Activated CD4-positive, alpha-beta T cell treated with anti-CD3 and anti-CD28 coated beads, Interleukin-2, Interleukin-6, amounts not matched to agents 100 ng/mL and 50 ng/mL, durations not matched to agents 16 hours and 8 hours (primary cell): ENCODE results near the gene ADRB2.
"Not testable (repeated sequence)": the region's sequence is repeated elsewhere in the genome, so short reads cannot be mapped to it uniquely, and the experiment has no call there.

Experiments
- DNase-seq: peaks from one replicate; pipeline ENCODE4 v3.0.0-alpha.2; 2020

Gene ADRB2

DNA sequence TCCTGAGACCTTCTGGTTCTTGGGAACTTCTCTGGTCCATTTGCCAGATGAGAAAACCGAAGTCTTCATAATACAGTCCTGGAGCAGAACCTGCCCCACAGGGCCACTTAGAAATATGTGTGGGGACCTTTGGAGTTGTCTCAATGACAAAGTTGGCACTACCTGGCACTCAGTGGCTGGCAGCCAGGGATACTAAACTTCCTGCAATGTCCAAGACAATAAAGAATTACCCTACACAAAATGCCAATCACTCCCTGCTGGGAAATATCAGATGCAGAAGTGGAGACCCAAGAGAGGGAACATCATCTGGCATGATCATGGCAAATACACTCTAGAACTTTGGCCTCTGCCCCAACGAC is 29.6 kb downstream of the ADRB2 start:
- DNase-seq = no peak

DNA sequence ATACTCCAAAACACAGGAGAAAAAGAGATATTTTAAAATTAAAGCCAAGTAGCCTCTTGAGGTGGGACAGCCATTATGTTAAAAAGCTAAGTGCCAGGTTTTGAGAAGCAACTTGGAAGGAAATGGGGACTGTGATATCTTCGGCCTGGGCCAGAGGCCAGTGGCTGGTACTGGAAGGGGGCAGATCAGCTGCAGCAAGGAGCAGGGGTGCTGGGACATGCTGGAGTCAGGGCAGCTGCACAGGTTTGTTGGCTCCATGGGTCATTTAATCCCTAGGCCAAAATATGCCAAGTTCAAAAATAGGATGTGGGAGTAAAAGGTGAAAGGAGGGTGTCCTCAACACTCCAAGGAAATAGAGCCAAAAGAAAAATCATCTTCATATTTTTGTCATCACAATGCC is 30.0 kb downstream of the ADRB2 start:
- no peak for DNase-seq

DNA sequence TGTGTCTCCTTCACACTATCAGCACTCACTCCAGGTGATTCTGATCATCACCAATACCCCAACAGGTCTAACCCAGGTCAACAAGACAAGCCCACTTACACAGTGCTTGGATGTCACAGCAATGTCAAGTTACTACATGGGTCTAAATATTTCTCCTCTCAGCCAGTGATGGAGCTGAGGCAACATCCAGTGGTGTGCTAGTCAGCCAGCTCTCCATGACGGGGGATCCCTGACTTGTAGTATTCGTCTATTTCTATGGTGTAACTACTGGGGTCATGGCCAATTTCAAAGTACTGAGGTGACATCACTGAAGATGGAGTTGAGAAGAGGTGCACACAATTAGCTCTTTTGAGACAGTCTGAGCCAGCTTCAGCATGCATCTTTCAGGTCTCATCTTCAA is 31.1 kb downstream of the ADRB2 start:
- no peak for DNase-seq

DNA sequence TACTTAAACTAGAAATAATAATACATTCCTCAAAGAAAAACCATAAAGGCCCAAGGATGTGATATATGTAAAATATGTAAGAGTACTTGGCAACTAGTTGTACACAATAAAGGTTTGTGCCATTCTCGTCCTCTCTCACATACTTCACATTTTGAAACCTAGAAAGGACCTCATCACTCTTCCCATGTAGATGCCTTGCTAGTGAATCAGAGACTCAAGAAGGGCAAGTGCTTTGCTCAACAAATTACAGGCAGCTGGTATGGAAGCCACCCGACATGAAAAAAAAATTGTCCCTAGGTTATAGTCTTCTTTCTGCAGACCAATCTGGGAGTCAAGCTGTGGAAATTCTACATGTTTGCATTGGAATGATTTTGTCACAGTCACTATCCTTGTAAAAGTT is 31.7 kb downstream of the ADRB2 start:
- no peak for DNase-seq

DNA sequence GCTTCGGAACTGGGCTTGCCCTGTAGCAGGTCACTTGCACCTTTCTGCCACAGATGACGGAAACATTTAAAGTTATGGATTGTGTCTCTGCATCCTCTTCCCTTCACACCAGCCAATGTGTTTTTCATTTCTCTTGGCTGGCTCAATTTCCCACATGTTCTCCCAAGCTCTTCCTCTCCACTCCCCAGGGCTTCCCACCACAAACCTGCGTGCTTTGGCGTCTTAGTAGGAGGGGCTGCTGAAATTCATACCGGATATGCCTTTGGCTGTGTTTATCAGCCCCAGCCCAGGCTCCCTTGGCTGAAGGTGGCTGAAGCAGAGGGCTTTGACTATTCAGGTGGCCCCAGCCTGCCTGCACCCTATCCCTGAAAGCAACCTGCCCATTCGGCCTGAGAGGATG is 32.1 kb downstream of the ADRB2 start:
- no peak for DNase-seq

DNA sequence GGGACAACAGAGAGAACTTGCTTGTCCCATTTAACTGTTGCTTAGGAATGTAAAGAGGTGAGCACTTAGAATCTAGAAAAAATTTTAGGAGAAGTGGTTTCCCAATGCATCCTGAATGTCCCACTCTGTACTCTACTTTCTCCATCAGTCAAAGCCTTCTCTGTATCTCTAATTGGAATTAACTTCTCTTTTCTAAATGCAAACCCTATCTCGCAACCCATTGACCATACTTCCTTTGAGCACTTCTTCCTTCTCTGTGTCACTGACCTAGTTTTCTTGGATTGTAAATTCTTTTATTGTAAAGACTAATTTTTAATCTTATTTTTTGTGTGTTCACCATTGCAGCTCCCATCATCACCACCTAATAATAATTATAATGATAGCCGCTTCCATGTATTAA is 33.3 kb downstream of the ADRB2 start:
- DNase-seq = no peak

DNA sequence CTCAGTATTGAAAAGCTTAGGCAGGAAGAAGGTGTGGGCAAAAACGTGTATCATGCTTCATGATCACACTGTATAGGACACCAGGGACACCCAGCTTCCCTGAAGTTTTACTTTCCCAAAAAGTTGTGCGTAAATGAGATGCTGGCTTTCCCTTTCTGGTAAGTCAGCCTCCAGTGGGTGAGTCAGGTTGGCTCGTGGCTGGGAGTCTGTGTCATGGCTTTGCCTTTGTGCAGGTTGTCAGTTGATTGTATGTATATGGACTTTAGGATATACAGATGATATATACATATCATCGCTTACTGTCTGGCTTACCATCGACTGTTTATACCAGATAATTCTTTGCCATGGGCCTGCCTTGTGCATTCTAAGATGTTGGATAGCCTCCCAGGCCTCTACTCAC is 34.2 kb downstream of the ADRB2 start:
- DNase-seq = no peak

DNA sequence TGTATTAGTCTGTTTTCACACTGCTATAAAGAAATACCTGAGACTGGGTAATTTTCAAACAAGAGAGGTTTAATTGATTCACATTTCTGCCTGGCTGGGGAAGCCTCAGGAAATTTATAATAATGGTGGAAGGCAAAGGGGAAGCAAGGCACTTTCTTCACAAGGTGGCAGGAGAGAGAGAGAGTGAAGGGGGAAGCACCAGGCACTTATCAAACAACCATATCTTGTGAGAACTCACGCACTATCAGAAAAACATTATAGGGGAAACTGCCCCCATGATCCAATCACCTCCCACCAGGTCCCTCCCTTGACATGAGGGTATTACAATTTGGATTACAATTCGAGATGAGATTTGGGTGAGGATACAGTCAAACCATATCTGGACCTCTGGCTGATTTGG is 34.7 kb downstream of the ADRB2 start:
- DNase-seq = no peak

DNA sequence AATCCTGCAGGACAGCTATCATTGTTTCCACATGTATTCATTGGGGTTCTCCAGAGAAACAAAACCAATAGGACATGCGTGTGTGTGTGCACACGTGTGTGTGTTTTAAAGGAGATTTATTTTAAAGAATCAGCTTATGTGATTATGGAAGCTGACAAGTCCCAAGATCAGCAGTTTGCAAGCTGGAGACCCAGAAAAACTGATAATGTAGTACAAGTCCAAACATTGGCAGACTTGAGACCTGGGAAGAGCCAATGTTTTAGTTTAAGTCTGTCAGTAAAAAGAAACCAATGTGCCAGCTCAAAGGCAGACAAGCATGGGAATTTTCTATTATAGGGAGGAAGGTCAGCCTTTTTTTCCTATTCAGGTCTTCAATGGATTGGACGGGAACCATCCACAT is 35.3 kb downstream of the ADRB2 start:
- DNase-seq = no peak

DNA sequence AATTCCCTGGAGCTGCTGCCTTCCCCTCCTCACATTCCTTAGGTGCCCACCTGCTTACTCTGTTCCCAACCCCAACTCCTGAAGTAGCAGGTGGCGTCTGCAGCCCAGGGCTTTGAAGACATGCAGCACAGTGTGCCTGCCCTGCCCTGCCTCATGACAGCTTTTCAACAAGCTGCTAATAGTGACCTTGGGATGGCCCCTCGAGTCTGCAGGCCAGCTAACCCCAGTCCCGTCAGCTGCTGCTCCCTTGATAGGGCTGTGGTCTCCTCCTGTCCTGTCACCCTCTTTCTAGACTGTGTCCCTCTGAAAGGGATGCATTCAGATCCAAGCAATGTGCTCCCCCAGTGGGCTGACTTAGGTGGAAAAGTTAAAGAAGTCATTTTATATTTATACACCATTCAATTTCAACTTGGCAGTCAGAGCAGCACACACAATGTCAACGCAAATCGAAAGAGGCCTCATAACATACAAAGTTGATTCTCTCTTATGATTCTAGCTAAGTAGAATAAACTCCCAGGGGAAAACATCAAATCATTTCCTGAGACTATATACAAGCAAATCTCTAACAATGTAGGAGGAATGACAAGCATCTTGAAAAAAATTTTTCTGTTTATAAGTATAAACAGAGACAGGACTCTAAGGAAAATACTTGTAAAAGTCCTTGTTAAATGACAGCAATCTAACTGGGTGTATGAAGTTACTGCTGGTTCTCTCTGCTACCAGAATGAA is 37.9 kb downstream of the ADRB2 start:
- no peak for DNase-seq

DNA sequence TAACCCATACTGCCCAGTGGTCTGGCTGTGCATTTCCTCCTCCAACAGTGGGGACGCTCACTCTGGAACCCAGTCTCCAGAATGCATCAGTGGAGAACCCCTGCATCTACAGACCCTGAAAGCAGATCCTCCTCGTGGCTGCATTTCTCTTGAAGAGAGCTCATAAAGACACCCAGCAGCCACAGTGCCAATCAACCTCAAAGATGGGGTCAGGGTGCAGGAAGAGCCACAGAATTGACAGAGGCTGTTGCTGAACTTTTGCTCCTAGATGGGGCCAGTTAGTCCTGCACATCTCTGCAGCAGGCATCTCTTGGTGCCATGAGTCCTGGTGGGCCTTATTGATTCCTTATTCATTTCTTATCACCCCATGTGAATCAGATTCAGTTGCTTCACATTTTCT is 39.6 kb downstream of the ADRB2 start:
- DNase-seq = no peak

DNA sequence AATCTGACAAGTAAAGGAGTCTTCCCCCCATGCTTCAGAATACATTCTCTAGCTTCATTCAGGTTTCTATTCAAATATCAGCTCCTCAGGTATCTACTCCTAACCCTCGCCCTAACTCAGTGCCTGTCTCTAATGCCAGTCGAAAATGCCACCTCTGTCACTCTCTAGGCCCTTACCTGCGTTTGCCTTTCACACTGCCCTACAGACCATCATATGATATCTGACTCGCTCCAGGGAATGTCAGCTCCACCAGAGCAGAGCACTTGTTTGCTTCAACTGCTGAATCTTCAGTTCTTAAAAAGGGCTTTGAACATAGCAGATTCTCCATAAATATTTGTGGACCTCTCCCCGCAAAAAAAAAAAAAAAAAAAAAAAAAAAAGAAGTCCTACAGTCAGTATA is 46.7 kb downstream of the ADRB2 start:
- no peak for DNase-seq

DNA sequence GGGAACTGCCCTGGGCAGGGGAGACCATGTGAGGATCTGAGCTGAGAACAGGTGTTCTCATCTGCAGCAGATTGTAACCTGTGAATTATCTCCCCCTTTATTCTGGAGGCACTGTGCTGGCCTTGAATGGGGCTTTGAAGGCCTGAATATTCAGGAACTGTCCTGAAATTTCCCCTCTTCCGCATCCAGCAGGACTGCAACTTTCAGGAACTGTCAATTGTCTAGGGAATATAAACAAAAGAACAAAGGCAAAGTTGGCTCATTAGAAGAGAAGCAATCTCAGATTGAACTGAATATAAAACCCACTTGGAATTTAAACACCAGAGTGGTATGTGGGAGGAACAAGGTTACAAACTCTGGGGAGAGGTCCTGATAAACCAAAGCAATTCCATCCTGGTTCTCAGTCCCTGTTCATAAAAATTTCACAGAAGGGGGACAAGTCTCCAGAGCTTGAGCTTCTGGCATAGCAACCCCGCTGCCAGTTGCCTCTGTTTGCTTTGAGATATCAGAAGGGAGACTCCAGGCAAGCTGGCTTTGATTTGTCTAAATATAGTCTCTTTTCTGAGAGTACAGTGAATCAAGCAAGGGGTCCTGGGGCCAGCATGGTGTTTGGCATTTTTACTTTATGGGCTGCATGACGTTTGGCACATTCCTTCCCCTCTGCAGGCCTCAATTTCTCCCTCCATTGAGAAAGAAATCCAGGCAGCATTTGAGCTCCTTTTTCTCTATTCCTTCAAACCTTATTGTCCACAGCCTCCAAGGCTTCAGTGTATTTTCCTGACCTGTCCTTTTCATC is 47.5 kb downstream of the ADRB2 start:
- no peak for DNase-seq

DNA sequence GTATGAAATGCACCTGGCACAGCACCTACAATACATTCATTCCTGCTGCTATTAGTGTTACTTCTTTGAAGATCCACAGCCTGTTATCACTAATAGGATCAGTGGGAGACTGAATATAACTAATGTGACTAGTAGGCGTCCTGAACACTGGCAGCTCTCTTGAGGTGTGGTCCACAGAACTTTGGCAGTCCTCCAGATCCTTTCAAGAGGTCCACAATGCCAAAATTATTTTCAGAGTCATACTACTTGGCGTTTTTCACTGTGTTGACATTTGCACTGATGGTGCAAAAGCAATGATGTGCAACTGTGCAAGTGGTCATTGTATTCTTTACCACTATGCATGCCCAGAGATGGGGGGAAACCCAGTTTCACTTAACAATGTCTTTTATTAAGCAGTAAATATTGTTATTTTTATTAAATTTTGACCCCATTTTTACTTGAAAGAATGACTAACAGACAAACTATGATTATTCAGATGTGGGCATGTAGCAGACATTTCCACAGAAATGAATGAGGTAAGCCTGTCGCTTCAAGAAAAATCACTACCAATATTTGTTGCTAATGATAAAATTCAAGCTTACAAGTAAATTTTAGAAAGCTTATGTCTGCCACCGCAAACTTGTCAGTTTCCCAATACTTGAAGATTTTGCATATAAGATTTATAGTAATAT is 48.9 kb downstream of the ADRB2 start:
- no peak for DNase-seq

DNA sequence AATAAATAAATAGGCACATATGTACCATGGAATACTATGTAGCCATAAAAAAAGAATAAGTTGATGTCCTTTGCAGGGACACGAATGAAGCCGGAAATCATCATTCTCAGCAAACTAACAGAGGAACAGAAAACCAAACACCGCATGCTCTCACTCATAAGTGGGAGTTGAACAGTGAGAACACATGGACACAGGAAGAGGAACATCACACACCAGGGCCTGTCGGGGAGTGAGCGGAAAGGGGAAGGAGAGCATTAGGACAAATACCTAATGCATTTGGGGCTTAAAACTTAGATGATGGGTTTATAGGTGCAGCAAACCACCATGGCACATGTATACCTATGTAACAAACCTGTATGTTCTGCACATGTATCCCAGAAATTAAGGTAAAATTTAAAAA is 51.0 kb downstream of the ADRB2 start:
- DNase-seq = not testable (repeated sequence)
